ENCODE measurements around the gene EFNA1.
A peak's percentile ranks its signal among the peaks of the same experiment; 100 is the strongest.

EFNA1 gene

GRCh38 chr1:155082301-155083051 is 45.2 kb upstream of the EFNA1 start (continued):
- TF ChIP-seq ZBTB44 (tag by site-specific recombination; IDR thresholded peaks at IDR 0.05) (no peak), ZNF274 (IDR thresholded peaks at IDR 0.05; ENCODE audit: low read length) (no peak), ZNF274 (tag by site-specific recombination; IDR thresholded peaks at IDR 0.05; ENCODE audit: borderline replicate concordance) (no peak), ZNF24 (tag by site-specific recombination; IDR thresholded peaks at IDR 0.05) (no peak), ZNF350 (tag by site-specific recombination; IDR thresholded peaks at IDR 0.05) (no peak), ZNF639 (tag by site-specific recombination; IDR thresholded peaks at IDR 0.05) (no peak), ZNF341 (tag by site-specific recombination; IDR thresholded peaks at IDR 0.05; ENCODE audit: low read depth) (peak; percentile 74), ZNF169 (tag by site-specific recombination; IDR thresholded peaks at IDR 0.05) (no peak), ZFHX2 (tag by site-specific recombination; conservative IDR thresholded peaks at IDR 0.05) (peak; percentile 62), REPIN1 (tag by site-specific recombination; IDR thresholded peaks at IDR 0.05; ENCODE audit: low read depth) (no peak), ZNF677 (tag by site-specific recombination; IDR thresholded peaks at IDR 0.05) (no peak), ZNF558 (tag by site-specific recombination; IDR thresholded peaks at IDR 0.05) (no peak), ZNF248 (tag by site-specific recombination; IDR thresholded peaks at IDR 0.05) (no peak), ZBTB49 (tag by site-specific recombination; IDR thresholded peaks at IDR 0.05; ENCODE audit: low read depth) (no peak), ZNF776 (tag by site-specific recombination; IDR thresholded peaks at IDR 0.05; ENCODE audit: borderline replicate concordance) (no peak), ZNF549 (tag by site-specific recombination; IDR thresholded peaks at IDR 0.05) (no peak), PATZ1 (tag by site-specific recombination; IDR thresholded peaks at IDR 0.05) (peak; percentile 54), GLI2 (tag by site-specific recombination; IDR thresholded peaks at IDR 0.05; ENCODE audit: borderline replicate concordance, low read depth) (no peak), KLF17 (tag by site-specific recombination; IDR thresholded peaks at IDR 0.05) (0 out of 2 replicates have a peak, but pooled peaks have one; percentile 21), ZNF571 (tag by site-specific recombination; IDR thresholded peaks at IDR 0.05) (no peak), ZFP69B (tag by site-specific recombination; IDR thresholded peaks at IDR 0.05) (peak; percentile 92), ZNF596 (tag by site-specific recombination; IDR thresholded peaks at IDR 0.05) (no peak), ZNF114 (tag by site-specific recombination; IDR thresholded peaks at IDR 0.05) (no peak), GLI4 (tag by site-specific recombination; IDR thresholded peaks at IDR 0.05) (no peak), IKZF3 (tag by site-specific recombination; IDR thresholded peaks at IDR 0.05) (no peak), ZNF354C (tag by site-specific recombination; IDR thresholded peaks at IDR 0.05; ENCODE audit: borderline replicate concordance, low read depth) (no peak), ZNF133 (tag by site-specific recombination; IDR thresholded peaks at IDR 0.05) (no peak), KLF10 (tag by site-specific recombination; IDR thresholded peaks at IDR 0.05) (peak; percentile 67), MZF1 (tag by site-specific recombination; IDR thresholded peaks at IDR 0.05; ENCODE audit: borderline replicate concordance) (no peak), ZNF239 (tag by site-specific recombination; IDR thresholded peaks at IDR 0.05) (no peak), ZBTB21 (tag by site-specific recombination; IDR thresholded peaks at IDR 0.05) (no peak)

Measured in HEK293 (cell line).